GM18511 (cell line): ENCODE measurements around the gene ABHD17A.

Experiments used
- ATAC-seq: cut with Tn5 transposase; IDR thresholded peaks from one replicate; pipeline ENCODE4 v1.9.1; 2021; ENCODE audit warnings: mild to moderate bottlenecking, moderate library complexity; ENCODE audit not compliant: unreplicated experiment

ABHD17A gene

GRCh38 chr19:1841209-1841924 lies 43.9 kb downstream of the ABHD17A start:
- ATAC-seq = no peak

DNA sequence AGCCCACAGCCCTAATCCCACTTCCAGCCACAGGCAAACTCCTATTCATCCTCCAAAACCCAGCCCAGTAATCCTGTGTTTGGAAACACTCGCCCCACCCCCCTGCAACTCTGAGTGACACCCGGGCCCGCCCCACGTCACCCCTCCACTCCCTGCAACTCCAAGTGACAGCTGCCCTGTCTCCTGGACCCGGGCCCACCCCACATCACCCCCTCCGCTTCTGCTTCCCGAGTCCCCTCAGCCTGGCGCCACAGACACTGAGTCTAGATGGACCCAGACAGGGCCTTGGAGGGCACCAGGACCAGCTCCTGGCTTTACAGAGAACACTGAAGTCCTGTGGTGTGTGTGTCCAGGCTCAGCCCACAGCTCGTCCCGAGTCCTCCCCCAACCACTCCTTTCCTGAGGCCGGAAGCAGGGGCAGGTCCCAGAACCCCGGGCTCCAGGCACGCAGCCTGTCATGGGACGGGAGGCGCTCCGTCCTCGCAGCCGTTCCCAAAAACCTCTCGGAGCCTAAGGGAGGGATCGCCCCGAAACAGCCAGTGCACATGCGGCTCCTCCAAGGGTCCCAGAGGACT lies 44.7 kb downstream of the ABHD17A start:
- ATAC-seq = no peak

GRCh38 chr19:1839658-1840540 lies 45.4 kb downstream of the ABHD17A start:
- ATAC-seq = no peak

- ATAC-seq = no peak
Observed at GRCh38 chr19:1837625-1838105, 47.6 kb downstream of the ABHD17A start.

GRCh38 chr19:1837222-1837565 lies 48.1 kb downstream of the ABHD17A start:
- ATAC-seq = no peak

GRCh38 chr19:1836458-1837221 lies 48.7 kb downstream of the ABHD17A start:
- ATAC-seq = no peak

DNA sequence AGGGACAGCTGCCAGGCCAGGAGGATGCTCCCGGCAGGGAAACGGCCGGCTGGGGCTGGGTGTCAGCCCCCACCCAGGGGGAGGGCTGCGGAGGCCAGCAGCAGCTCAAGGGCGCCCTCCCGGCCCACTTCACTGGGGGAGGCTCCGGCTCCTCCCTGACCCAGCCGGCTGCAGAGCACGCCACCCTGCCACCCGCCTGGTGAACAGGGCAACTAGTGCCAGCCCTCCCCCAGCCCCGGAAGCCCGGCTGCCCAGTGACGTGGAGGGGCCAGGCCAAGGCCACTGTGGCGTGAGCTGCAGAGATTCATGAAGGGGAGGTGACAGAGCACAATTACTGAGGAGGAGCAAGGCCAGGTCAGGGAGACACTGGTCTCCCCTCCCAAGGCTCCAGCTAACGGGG lies 51.8 kb downstream of the ABHD17A start:
- no peak for ATAC-seq

GRCh38 chr19:1832046-1832663 lies 53.1 kb downstream of the ABHD17A start:
- ATAC-seq = no peak

GRCh38 chr19:1830978-1831377 lies 54.3 kb downstream of the ABHD17A start:
- ATAC-seq = no peak

GRCh38 chr19:1830568-1830967 lies 54.7 kb downstream of the ABHD17A start:
- ATAC-seq = no peak

DNA sequence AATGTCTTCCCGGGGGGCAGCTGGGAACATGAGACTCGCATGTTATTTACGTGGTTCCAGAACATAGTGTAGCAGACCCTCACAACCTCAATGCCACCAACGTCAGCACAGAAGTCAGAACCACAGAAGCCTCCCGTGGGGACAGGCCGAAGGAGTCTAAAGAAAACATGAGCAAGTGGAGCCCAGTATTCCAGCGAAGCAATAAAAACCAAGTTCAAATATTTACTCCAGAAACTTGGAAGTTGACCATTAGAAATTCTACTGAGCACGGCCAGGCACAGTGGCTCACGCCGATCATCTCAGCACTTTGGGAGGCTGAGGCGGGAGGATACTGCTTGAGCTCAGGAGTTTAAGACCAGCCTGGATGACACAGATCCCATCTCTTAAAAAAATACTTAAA lies 55.3 kb downstream of the ABHD17A start:
- ATAC-seq = no peak

DNA sequence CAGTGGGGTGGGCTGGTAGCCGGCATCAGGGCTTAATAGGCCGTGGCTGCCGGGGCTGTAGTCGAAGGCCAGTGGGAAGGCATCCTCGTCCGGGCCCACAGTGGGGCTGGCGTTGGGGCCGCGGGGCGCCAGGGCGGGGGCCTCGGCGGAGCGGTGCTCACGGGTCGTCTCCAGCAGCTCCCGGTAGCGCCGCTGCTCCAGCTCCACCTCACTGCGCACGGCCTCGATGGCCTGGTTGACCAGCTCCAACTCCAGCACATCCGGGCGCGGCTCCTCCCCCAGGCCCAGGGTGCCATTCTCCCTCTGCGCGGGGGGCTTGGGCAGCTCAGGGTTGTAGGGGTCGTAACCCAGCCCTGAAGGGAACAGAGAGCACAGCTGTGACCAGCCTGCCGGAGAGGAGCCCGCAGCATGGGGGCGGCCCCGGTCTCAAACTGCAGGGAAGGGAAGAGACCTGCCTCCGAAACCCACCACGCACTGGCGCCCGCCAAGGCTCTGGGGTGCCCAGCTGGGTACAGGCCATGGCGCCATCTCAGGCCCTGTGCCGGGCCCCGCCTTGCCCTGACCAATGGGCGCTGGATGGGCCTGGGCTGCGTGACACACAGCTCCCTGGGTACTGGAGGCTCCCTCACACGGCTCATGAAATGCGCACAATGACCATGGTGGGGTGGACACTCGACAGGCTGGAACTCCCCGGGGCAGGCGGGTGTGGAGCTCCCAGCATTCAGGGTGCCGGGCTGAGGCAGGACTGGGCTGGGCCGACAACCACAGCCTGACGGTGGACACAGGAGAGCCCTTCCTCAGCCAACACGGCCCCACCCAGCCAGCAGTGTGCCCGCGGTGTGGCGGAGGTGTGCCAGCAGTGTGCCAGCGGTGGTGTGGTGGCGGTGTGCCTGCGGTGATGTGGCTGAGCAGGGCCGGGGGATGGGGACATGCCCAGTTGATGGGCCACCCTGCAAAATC lies 56.7 kb downstream of the ABHD17A start:
- no peak for ATAC-seq

DNA sequence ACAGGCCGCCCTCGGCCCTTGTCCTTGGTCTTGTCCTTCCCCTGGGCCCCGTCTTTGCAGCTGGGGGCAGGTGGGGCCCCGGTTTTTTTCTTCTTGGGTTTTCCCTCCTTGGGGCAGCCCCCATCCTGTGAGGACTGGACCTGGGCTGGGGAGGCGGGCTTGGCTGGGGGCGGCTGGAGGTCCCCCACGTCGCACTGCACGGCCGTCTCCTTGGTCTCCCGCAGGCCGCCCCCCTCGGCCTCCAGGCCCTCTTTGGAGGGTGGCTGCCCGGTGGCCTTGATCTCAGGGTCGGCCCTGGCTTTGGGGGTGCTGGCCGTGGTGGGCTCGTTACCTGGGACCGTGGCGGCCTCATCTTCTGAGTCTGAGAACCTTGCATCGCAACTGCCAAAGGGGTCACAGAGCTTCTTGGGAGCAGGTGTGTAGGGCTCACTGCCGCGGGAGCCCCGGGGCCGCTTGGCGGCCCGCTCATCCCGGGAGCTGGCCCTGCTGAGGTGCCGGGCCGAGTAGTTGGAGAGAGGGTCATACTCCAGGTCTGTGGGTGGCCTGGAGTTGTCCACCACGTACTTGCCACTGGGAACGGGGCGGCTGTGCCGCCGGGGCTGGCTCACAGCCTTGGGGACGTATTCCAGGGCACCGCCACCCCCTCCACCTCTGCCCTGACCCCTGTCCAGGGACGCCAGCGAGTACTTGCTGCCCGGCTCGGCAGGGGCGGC lies 57.6 kb downstream of the ABHD17A start:
- ATAC-seq = no peak
